ENCODE measurements around the gene NINJ1. TPM values are rescaled to one million over a fixed set of nuclear protein-coding genes. Genes with fewer than 3 reads are reported as not detected.

The NINJ1 gene
- total RNA-seq, 1 donor from 2014 or later: 3.9 TPM

GRCh38 chr9:93096131-93096802 lies 37.8 kb downstream of the NINJ1 start, which contains the start of gene CARD19:
Gene CARD19, plus strand, starts transcription at chr9:93096217. Its CDS starts 129 bp downstream, at chr9:93096346.
- Histone ChIP-seq H3K9me3 (ENCODE audit: low read depth) (no peaks in the 10 kb centered on the region), H3K4me3 (peak within 1 kb of the TSS; percentile 89), H3K27me3 (peaks cover 10% of the 10 kb centered on the region), H3K79me2 (ENCODE audit: low read depth) (peaks cover 7% of the 10 kb centered on the region), H3K27ac (peak within 1 kb of the TSS; percentile 71), H3K4me1 (peaks cover 5% of the 10 kb centered on the region), H2AFZ (replicated peaks) (peak within 1 kb of the TSS; percentile 80), H3F3A (ENCODE audit: low read depth) (peaks cover 11% of the 10 kb centered on the region), H4K20me1 (ENCODE audit: low read depth) (no peaks in the 10 kb centered on the region), H3K4me2 (peak within 1 kb of the TSS; percentile 92), H3K36me3 (no peaks in the 10 kb centered on the region), H3K9ac (peak within 1 kb of the TSS; percentile 8)
- peak; percentile 39 for DNase-seq (ENCODE audit: low spot score)
- H3K27ac Mint-ChIP-seq: no peak within 1 kb of the TSS
- H3K27me3 Mint-ChIP-seq (ENCODE audit: insufficient read depth, low read depth): peaks cover 3% of the 10 kb centered on the region
- peak within 1 kb of the TSS; percentile 87 for H3K4me3 Mint-ChIP-seq
- H3K36me3 Mint-ChIP-seq: no peaks in the 10 kb centered on the region
- peaks cover 38% of the 10 kb centered on the region for H3K4me1 Mint-ChIP-seq
- H3K9me3 Mint-ChIP-seq: no peaks in the 10 kb centered on the region
- TF ChIP-seq CTCF (IDR thresholded peaks at IDR 0.05) (no peak), EZH2phosphoT487 (IDR thresholded peaks at IDR 0.05) (no peak), EZH2 (IDR thresholded peaks at IDR 0.05) (no peak)

- peak overlapping the region; percentile 3 for H2AFZ ChIP-seq (replicated peaks)
- peaks cover 42% of the 10 kb centered on the region for H3K4me1 Mint-ChIP-seq
- H3K4me1 ChIP-seq: peaks cover 5% of the 10 kb centered on the region
- H3K4me3 Mint-ChIP-seq: peak overlapping the region; percentile 76
- TF ChIP-seq CTCF (IDR thresholded peaks at IDR 0.05) (no peak), EZH2 (IDR thresholded peaks at IDR 0.05) (no peak), EZH2phosphoT487 (IDR thresholded peaks at IDR 0.05) (no peak)
- H3K79me2 ChIP-seq (ENCODE audit: low read depth): peaks cover 7% of the 10 kb centered on the region
- no peaks in the 10 kb centered on the region for H3K9me3 Mint-ChIP-seq
- H3F3A ChIP-seq (ENCODE audit: low read depth): peaks cover 11% of the 10 kb centered on the region
- peaks cover 10% of the 10 kb centered on the region for H3K27me3 ChIP-seq
- DNase-seq (ENCODE audit: low spot score): peak; percentile 100
- no peaks in the 10 kb centered on the region for H3K36me3 Mint-ChIP-seq
- H3K36me3 ChIP-seq: no peaks in the 10 kb centered on the region
- peak overlapping the region; percentile 72 for H3K4me2 ChIP-seq
- no peaks in the 10 kb centered on the region for H3K9me3 ChIP-seq (ENCODE audit: low read depth)
- no peaks in the 10 kb centered on the region for H4K20me1 ChIP-seq (ENCODE audit: low read depth)
- peak overlapping the region; percentile 49 for H3K4me3 ChIP-seq
- no peak overlapping the region for H3K9ac ChIP-seq
- H3K27ac Mint-ChIP-seq: no peak overlapping the region
- H3K27ac ChIP-seq: peak overlapping the region; percentile 71
- H3K27me3 Mint-ChIP-seq (ENCODE audit: insufficient read depth, low read depth): peaks cover 3% of the 10 kb centered on the region
Measured at GRCh38 chr9:93095205-93096130, 38.6 kb downstream of the NINJ1 start.

GRCh38 chr9:93094658-93095204 lies 39.3 kb downstream of the NINJ1 start:
- TF ChIP-seq EZH2 (IDR thresholded peaks at IDR 0.05) (no peak), EZH2phosphoT487 (IDR thresholded peaks at IDR 0.05) (no peak), CTCF (IDR thresholded peaks at IDR 0.05) (no peak)

More at GRCh38 chr9:93094658-93095204, 39.3 kb downstream of the NINJ1 start:
- no peak overlapping the region for H3K9ac ChIP-seq
- H3K27me3 ChIP-seq: peaks cover 10% of the 10 kb centered on the region
- peak; percentile 27 for DNase-seq (ENCODE audit: low spot score)
- peaks cover 11% of the 10 kb centered on the region for H3F3A ChIP-seq (ENCODE audit: low read depth)
- H3K4me1 Mint-ChIP-seq: peaks cover 48% of the 10 kb centered on the region
- no peak overlapping the region for H2AFZ ChIP-seq (replicated peaks)
- H3K9me3 ChIP-seq (ENCODE audit: low read depth): no peaks in the 10 kb centered on the region
- peak overlapping the region; percentile 89 for H3K27ac Mint-ChIP-seq
- peaks cover 5% of the 10 kb centered on the region for H3K4me1 ChIP-seq
- H3K4me2 ChIP-seq: peak overlapping the region; percentile 72
- H4K20me1 ChIP-seq (ENCODE audit: low read depth): no peaks in the 10 kb centered on the region
- H3K4me3 Mint-ChIP-seq: peak overlapping the region; percentile 76
- no peak overlapping the region for H3K27ac ChIP-seq
- H3K36me3 Mint-ChIP-seq: no peaks in the 10 kb centered on the region
- peak overlapping the region; percentile 49 for H3K4me3 ChIP-seq
- no peaks in the 10 kb centered on the region for H3K36me3 ChIP-seq
- H3K79me2 ChIP-seq (ENCODE audit: low read depth): peaks cover 7% of the 10 kb centered on the region
- H3K27me3 Mint-ChIP-seq (ENCODE audit: insufficient read depth, low read depth): peaks cover 6% of the 10 kb centered on the region
- H3K9me3 Mint-ChIP-seq: no peaks in the 10 kb centered on the region

Data from neural progenitor cell (in vitro differentiated cells).